Measurements from ENCODE around the gene MED10. TPM values are rescaled to one million over a fixed set of nuclear protein-coding genes. Genes with fewer than 3 reads are reported as not detected.

The MED10 gene
- polyA plus RNA-seq, 1 donor (not counting 4 experiments of a cell fraction or from before 2014, with no cell fraction given): 38.8 TPM

- Histone ChIP-seq H3K9ac (ENCODE audit: control insufficient read depth, extremely low read depth, insufficient read depth, low read length) (no peak overlapping the region), H2AFZ (ENCODE audit: control insufficient read depth, low read length) (no peak overlapping the region), H3K4me3 (ENCODE audit: control insufficient read depth in 2 of 3, extremely low read depth in 1 of 3, insufficient read depth in 2 of 3, low read depth in 1 of 3, low read length in 3 of 3) (no peak overlapping the region), H3K9me1 (ENCODE audit: control insufficient read depth, extremely low read depth, insufficient read depth, low read length) (no peaks in the 10 kb centered on the region), H4K20me1 (ENCODE audit: control insufficient read depth, extremely low read depth, insufficient read depth, low read length) (no peaks in the 10 kb centered on the region), H3K79me2 (ENCODE audit: control insufficient read depth, insufficient read depth, low read length) (no peaks in the 10 kb centered on the region), H3K27ac (ENCODE audit: control insufficient read depth, insufficient read depth, low read length) (no peak overlapping the region), H3K27me3 (ENCODE audit: control insufficient read depth, extremely low read depth, insufficient read depth, low read length) (no peaks in the 10 kb centered on the region), H3K36me3 (ENCODE audit: control insufficient read depth in 2 of 2, extremely low read depth in 1 of 2, insufficient read depth in 2 of 2, low read length in 2 of 2) (no peaks in the 10 kb centered on the region), H3K4me1 (ENCODE audit: control insufficient read depth, extremely low read depth, insufficient read depth, low read length) (no peaks in the 10 kb centered on the region), H3K9me3 (ENCODE audit: control insufficient read depth, low read depth, low read length) (no peaks in the 10 kb centered on the region), H3K4me2 (ENCODE audit: control insufficient read depth, extremely low read depth, insufficient read depth, low read depth, low read length) (no peak overlapping the region)
- TF ChIP-seq EZH2 (IDR thresholded peaks at IDR 0.05; ENCODE audit: low read length) (no peak), CTCF (optimal IDR thresholded peaks at IDR 0.05 in 1 of 3, IDR thresholded peaks at IDR 0.05 in 1 of 3, conservative IDR thresholded peaks at IDR 0.05 in 1 of 3; ENCODE audit: extremely low read depth in 1 of 3, insufficient read depth in 2 of 3, low read length in 3 of 3) (no peak)
- FAIRE-seq: no peak
- dilution Hi-C loops (cut with MboI; ENCODE audit: extremely low pct_ligation_motif_present, low sequenced_read_pairs): no loop called here
- DNase-seq (ENCODE audit: low read depth, low spot score): no peak
Measured at GRCh38 chr5:6412811-6413210, 34.5 kb upstream of the MED10 start.

DNA sequence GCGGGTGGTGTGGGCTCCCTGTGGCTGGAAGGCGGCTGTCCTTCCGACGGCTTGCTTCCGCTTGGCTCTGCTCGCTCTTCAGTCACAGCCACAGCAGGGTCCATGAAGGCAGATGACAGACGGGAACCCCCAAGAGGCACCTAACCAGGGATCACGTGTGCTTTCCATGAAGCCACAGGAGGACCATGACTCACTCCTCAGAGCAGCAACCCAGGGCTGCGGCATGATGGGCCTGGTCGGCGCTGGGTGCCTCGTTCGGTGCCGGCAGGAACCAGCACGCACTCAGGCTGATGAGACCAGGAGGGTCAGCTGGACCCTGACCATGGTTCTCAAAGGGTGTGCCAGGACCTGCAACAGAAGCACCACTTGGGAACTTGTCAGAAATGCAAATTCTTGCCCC, 32.8 kb upstream of the MED10 start:
- Histone ChIP-seq H4K20me1 (ENCODE audit: control insufficient read depth, extremely low read depth, insufficient read depth, low read length) (no peaks in the 10 kb centered on the region), H3K9me1 (ENCODE audit: control insufficient read depth, extremely low read depth, insufficient read depth, low read length) (no peaks in the 10 kb centered on the region), H3K4me1 (ENCODE audit: control insufficient read depth, extremely low read depth, insufficient read depth, low read length) (no peaks in the 10 kb centered on the region), H3K27me3 (ENCODE audit: control insufficient read depth, extremely low read depth, insufficient read depth, low read length) (no peaks in the 10 kb centered on the region), H3K4me2 (ENCODE audit: control insufficient read depth, extremely low read depth, insufficient read depth, low read depth, low read length) (no peak overlapping the region), H3K9ac (ENCODE audit: control insufficient read depth, extremely low read depth, insufficient read depth, low read length) (no peak overlapping the region), H2AFZ (ENCODE audit: control insufficient read depth, low read length) (no peak overlapping the region), H3K27ac (ENCODE audit: control insufficient read depth, insufficient read depth, low read length) (no peak overlapping the region), H3K36me3 (ENCODE audit: control insufficient read depth in 2 of 2, extremely low read depth in 1 of 2, insufficient read depth in 2 of 2, low read length in 2 of 2) (no peaks in the 10 kb centered on the region), H3K4me3 (ENCODE audit: control insufficient read depth in 2 of 3, extremely low read depth in 1 of 3, insufficient read depth in 2 of 3, low read depth in 1 of 3, low read length in 3 of 3) (no peak overlapping the region), H3K9me3 (ENCODE audit: control insufficient read depth, low read depth, low read length) (no peaks in the 10 kb centered on the region), H3K79me2 (ENCODE audit: control insufficient read depth, insufficient read depth, low read length) (no peaks in the 10 kb centered on the region)
- DNase-seq (ENCODE audit: low read depth, low spot score) (no peak), FAIRE-seq (no peak)
- no peak for TF ChIP-seq CTCF (optimal IDR thresholded peaks at IDR 0.05 in 1 of 3, IDR thresholded peaks at IDR 0.05 in 1 of 3, conservative IDR thresholded peaks at IDR 0.05 in 1 of 3; ENCODE audit: extremely low read depth in 1 of 3, insufficient read depth in 2 of 3, low read length in 3 of 3)
- TF ChIP-seq EZH2 (IDR thresholded peaks at IDR 0.05; ENCODE audit: low read length): no peak
- dilution Hi-C loops (cut with MboI; ENCODE audit: extremely low pct_ligation_motif_present, low sequenced_read_pairs): no loop called here

Data from keratinocyte (primary cell).